Hepatocyte (in vitro differentiated cells): Measurements from ENCODE around the gene RPTOR.

ENCODE experiments used
- CTCF ChIP-seq: fragments of 200-600 bp; sonication (generic); IDR thresholded peaks from 2 replicates; pipeline ENCODE4 v1.5.1; 2016; ENCODE audit warnings: antibody characterized with exemption, mild to moderate bottlenecking; ENCODE audit not compliant: poor library complexity
- EZH2phosphoT487 ChIP-seq: fragments of 200-600 bp; sonication (generic); IDR thresholded peaks from one replicate; pipeline ENCODE4 v1.6.1; 2018; ENCODE audit warnings: antibody characterized with exemption, mild to moderate bottlenecking, low read depth, moderate library complexity; ENCODE audit not compliant: unreplicated experiment, severe bottlenecking

GRCh38 chr17:80982426-80982974 is 437.9 kb downstream of the RPTOR start:
- TF ChIP-seq EZH2phosphoT487: no peak
- TF ChIP-seq CTCF: no peak
